ENCODE measurements around the gene RAB11FIP5. TPM values are rescaled to one million over a fixed set of nuclear protein-coding genes. Genes with fewer than 3 reads are reported as not detected.

Gene RAB11FIP5
- total and polyA plus RNA-seq, 7 experiments from 2014 or later = 5.6 to 13.2 (median 11.2) TPM

GRCh38 chr2:73076701-73077423, 35.9 kb downstream of the RAB11FIP5 start:
- H3K4me3 ChIP-seq (ENCODE audit: low read length) = no peak overlapping the region
- H3K4me1 Mint-ChIP-seq = peaks cover 5 to 13% (median 7%) of the 10 kb centered on the region in 7 donors
- H3K27ac Mint-ChIP-seq = peak overlapping the region in 1 of 9 donors; percentile 18
- intact Hi-C loops (cut with micrococcal nuclease) = no loop called here
- ChIA-PET POLR2A (no interaction called here), CTCF (interaction anchor here (1.0 kb wide), 1 partner anchor 9 kb away, joined by 4 read pairs; no protein-coding TSS in a partner anchor)
- DNase-seq (no peak), ATAC-seq (no peak)
- H3K9me3 Mint-ChIP-seq = no peaks in the 10 kb centered on the region
- no peak overlapping the region for H3K27ac ChIP-seq (ENCODE audit: low read depth, low read length)
- no peaks in the 10 kb centered on the region for H3K9me3 ChIP-seq (ENCODE audit: control insufficient read depth in 2 of 3, low read length in 3 of 3)
- H3K36me3 ChIP-seq (ENCODE audit: control insufficient read depth in 2 of 3, insufficient read depth in 3 of 3, low read length in 3 of 3) = no peaks in the 10 kb centered on the region
- H3K4me3 Mint-ChIP-seq = no peak overlapping the region
- H3K27me3 Mint-ChIP-seq = no peaks in the 10 kb centered on the region
- peaks cover 0 to 5% of the 10 kb centered on the region in 2 donors for H3K4me1 ChIP-seq (ENCODE audit: control insufficient read depth in 2 of 2, insufficient read depth in 2 of 2, low read length in 2 of 2)
- no peaks in the 10 kb centered on the region for H3K27me3 ChIP-seq (ENCODE audit: control insufficient read depth in 2 of 2, insufficient read depth in 2 of 2, low read length in 2 of 2)
- H3K36me3 Mint-ChIP-seq = no peaks in the 10 kb centered on the region

GRCh38 chr2:73075477-73076373, 37.0 kb downstream of the RAB11FIP5 start:
- Histone ChIP-seq H3K4me3 (ENCODE audit: low read length) (no peak overlapping the region), H3K9me3 (ENCODE audit: control insufficient read depth in 2 of 3, low read length in 3 of 3) (no peaks in the 10 kb centered on the region), H3K27me3 (ENCODE audit: control insufficient read depth in 2 of 2, insufficient read depth in 2 of 2, low read length in 2 of 2) (no peaks in the 10 kb centered on the region), H3K36me3 (ENCODE audit: control insufficient read depth in 2 of 3, insufficient read depth in 3 of 3, low read length in 3 of 3) (peaks cover 0 to 6% (median 0%) of the 10 kb centered on the region in 3 experiments), H3K27ac (ENCODE audit: low read depth, low read length) (no peak overlapping the region), H3K4me1 (ENCODE audit: control insufficient read depth in 2 of 2, insufficient read depth in 2 of 2, low read length in 2 of 2) (peaks cover 0 to 5% of the 10 kb centered on the region in 2 donors)
- CTCF ChIA-PET = no interaction called here
- intact Hi-C loops (cut with micrococcal nuclease) = no loop called here
- Mint-ChIP-seq H3K4me1 (peaks cover 6 to 16% (median 9%) of the 10 kb centered on the region in 7 donors), H3K9me3 (peaks cover 0 to 3% (median 0%) of the 10 kb centered on the region in 11 donors), H3K27ac (no peak overlapping the region), H3K4me3 (no peak overlapping the region), H3K27me3 (peaks cover 0 to 2% (median 0%) of the 10 kb centered on the region in 5 donors), H3K36me3 (no peaks in the 10 kb centered on the region)
- no peak for DNase-seq
- ATAC-seq = no peak
- POLR2A ChIA-PET = no interaction called here

GRCh38 chr2:73074110-73075069, 38.4 kb downstream of the RAB11FIP5 start:
- no peak overlapping the region for H3K27ac Mint-ChIP-seq
- intact Hi-C loops (cut with micrococcal nuclease) = loop anchor here (5.0 kb wide), 7 partner anchors 88 to 1578 kb away; partner anchors contain the start of genes EXOC6B (in 1 of the 2), INO80B (in 1 of the 2), MOB1A (in 1 of the 2) and SEMA4F (in 1 of the 2)

GRCh38 chr2:73072416-73072815, 40.3 kb downstream of the RAB11FIP5 start:
- ChIA-PET POLR2A (no interaction called here), CTCF (interaction anchor here (2.0 kb wide), 1 partner anchor 105 kb away, joined by 9 read pairs; no protein-coding TSS in a partner anchor)
- Mint-ChIP-seq H3K4me1 (peaks cover 14 to 33% (median 25%) of the 10 kb centered on the region in 7 donors), H3K4me3 (peak overlapping the region; percentile 82 to 98 (median 93)), H3K27ac (peak overlapping the region; percentile 86 to 96 (median 94)), H3K36me3 (peaks cover 0 to 3% (median 0%) of the 10 kb centered on the region in 5 donors), H3K27me3 (peaks cover 0 to 18% (median 0%) of the 10 kb centered on the region in 5 donors), H3K9me3 (peaks cover 0 to 3% (median 0%) of the 10 kb centered on the region in 11 donors)
- Histone ChIP-seq H3K4me1 (ENCODE audit: control insufficient read depth in 2 of 2, insufficient read depth in 2 of 2, low read length in 2 of 2) (peaks cover 5 to 7% of the 10 kb centered on the region in 2 donors), H3K27ac (ENCODE audit: low read depth, low read length) (peak overlapping the region; percentile 81), H3K9me3 (ENCODE audit: control insufficient read depth in 2 of 3, low read length in 3 of 3) (no peaks in the 10 kb centered on the region), H3K27me3 (ENCODE audit: control insufficient read depth in 2 of 2, insufficient read depth in 2 of 2, low read length in 2 of 2) (no peaks in the 10 kb centered on the region), H3K4me3 (ENCODE audit: low read length) (peak overlapping the region; percentile 98), H3K36me3 (ENCODE audit: control insufficient read depth in 2 of 3, insufficient read depth in 3 of 3, low read length in 3 of 3) (peaks cover 0 to 6% (median 0%) of the 10 kb centered on the region in 3 experiments)
- intact Hi-C loops (cut with micrococcal nuclease) = loop anchor here (5.0 kb wide), 7 partner anchors 90 to 1580 kb away; partner anchors contain the start of genes EXOC6B (in 1 of the 2), INO80B (in 1 of the 2), MOB1A (in 1 of the 2) and SEMA4F (in 1 of the 2)
- ATAC-seq (no peak), DNase-seq (no peak)

More at GRCh38 chr2:73074110-73075069, 38.4 kb downstream of the RAB11FIP5 start:
- ChIA-PET CTCF (interaction anchor here (1.2 to 2.0 kb wide), 2 partner anchors 103 to 104 kb away, joined by 5 to 9 read pairs; no protein-coding TSS in a partner anchor), POLR2A (no interaction called here)
- H3K27me3 ChIP-seq (ENCODE audit: control insufficient read depth in 2 of 2, insufficient read depth in 2 of 2, low read length in 2 of 2) = no peaks in the 10 kb centered on the region
- H3K4me1 Mint-ChIP-seq = peaks cover 14 to 25% (median 19%) of the 10 kb centered on the region in 7 donors
- no peak for ATAC-seq
- peaks cover 0 to 3% (median 0%) of the 10 kb centered on the region in 11 donors for H3K9me3 Mint-ChIP-seq
- H3K4me1 ChIP-seq (ENCODE audit: control insufficient read depth in 2 of 2, insufficient read depth in 2 of 2, low read length in 2 of 2) = peaks cover 5% of the 10 kb centered on the region in 2 donors
- H3K4me3 ChIP-seq (ENCODE audit: low read length) = no peak overlapping the region
- no peak for DNase-seq
- peaks cover 0 to 10% (median 0%) of the 10 kb centered on the region in 5 donors for H3K27me3 Mint-ChIP-seq
- H3K36me3 Mint-ChIP-seq = peaks cover 0 to 3% (median 0%) of the 10 kb centered on the region in 5 donors
- no peak overlapping the region for H3K4me3 Mint-ChIP-seq
- H3K9me3 ChIP-seq (ENCODE audit: control insufficient read depth in 2 of 3, low read length in 3 of 3) = no peaks in the 10 kb centered on the region
- peaks cover 0 to 6% (median 0%) of the 10 kb centered on the region in 3 experiments for H3K36me3 ChIP-seq (ENCODE audit: control insufficient read depth in 2 of 3, insufficient read depth in 3 of 3, low read length in 3 of 3)
- H3K27ac ChIP-seq (ENCODE audit: low read depth, low read length) = no peak overlapping the region

GRCh38 chr2:73072129-73072395, 40.7 kb downstream of the RAB11FIP5 start:
- H3K4me3 Mint-ChIP-seq = peak overlapping the region; percentile 82 to 98 (median 93)

More at GRCh38 chr2:73072129-73072395, 40.7 kb downstream of the RAB11FIP5 start:
- Mint-ChIP-seq H3K36me3 (peaks cover 0 to 4% (median 0%) of the 10 kb centered on the region in 5 donors), H3K27me3 (peaks cover 0 to 18% (median 0%) of the 10 kb centered on the region in 5 donors), H3K9me3 (peaks cover 0 to 3% (median 0%) of the 10 kb centered on the region in 11 donors), H3K4me1 (peaks cover 14 to 36% (median 28%) of the 10 kb centered on the region in 7 donors), H3K27ac (peak overlapping the region; percentile 86 to 96 (median 94))
- Histone ChIP-seq H3K36me3 (ENCODE audit: control insufficient read depth in 2 of 3, insufficient read depth in 3 of 3, low read length in 3 of 3) (peaks cover 0 to 6% (median 0%) of the 10 kb centered on the region in 3 experiments), H3K4me1 (ENCODE audit: control insufficient read depth in 2 of 2, insufficient read depth in 2 of 2, low read length in 2 of 2) (peaks cover 5 to 7% of the 10 kb centered on the region in 2 donors), H3K27me3 (ENCODE audit: control insufficient read depth in 2 of 2, insufficient read depth in 2 of 2, low read length in 2 of 2) (no peaks in the 10 kb centered on the region), H3K27ac (ENCODE audit: low read depth, low read length) (peak overlapping the region; percentile 81), H3K4me3 (ENCODE audit: low read length) (peak overlapping the region; percentile 98), H3K9me3 (ENCODE audit: control insufficient read depth in 2 of 3, low read length in 3 of 3) (no peaks in the 10 kb centered on the region)
- ChIA-PET POLR2A (interaction anchor here (1.2 kb wide), 2 partner anchors 40 to 43 kb away, joined by 4 to 5 read pairs; no protein-coding TSS in a partner anchor), CTCF (interaction anchor here (2.0 kb wide), 1 partner anchor 106 kb away, joined by 9 read pairs; no protein-coding TSS in a partner anchor)
- intact Hi-C loops (cut with micrococcal nuclease) = loop anchor here (5.0 kb wide), 7 partner anchors 90 to 1580 kb away; partner anchors contain the start of genes EXOC6B (in 1 of the 2), INO80B (in 1 of the 2), MOB1A (in 1 of the 2) and SEMA4F (in 1 of the 2)
- ATAC-seq (no peak), DNase-seq (no peak)

All from naive thymus-derived CD4-positive, alpha-beta T cell (primary cell).